Right lung (tissue), 10 donors: ENCODE results near the gene CBY1. TPM values are rescaled to one million over a fixed set of nuclear protein-coding genes. Genes with fewer than 3 reads are reported as not detected.
"Not testable (repeated sequence)": the region's sequence is repeated elsewhere in the genome, so short reads cannot be mapped to it uniquely, and the experiment has no call there.

Experiments used
- DNase-seq, 2 donors: peaks; one replicate each; pipeline ENCODE4 v3.0.0-alpha.2; 2013
- long read RNA-seq, 8 donors: transcript quantifications; one replicate each; lab custom pipeline, GENCODE V29; 2026
- polyA plus RNA-seq, 5 donors: library from polyadenylated mRNA; unstranded; fragments of 120-200 nt; gene quantifications; one replicate each; pipeline versions ENCODE4 v1.2.1 to v1.2.3, GENCODE V29; 2013; ENCODE audit warnings: inconsistent platforms in 1 of 5, low replicate concordance in 1 of 5; ENCODE audit not compliant: insufficient read length in 5 of 5, insufficient read depth in 1 of 5

Gene CBY1
- polyA plus RNA-seq, result 10 to 100 TPM; 44.9 to 59.3 (median 56.3) TPM
- long read RNA-seq, donor 1, transcript CBY1-201 (5 exons, 1,133 nt), result major isoform, 20 of 26 reads
- long read RNA-seq, donor 1, partial matches to known transcripts, result 0 of 26 reads
- long read RNA-seq, donor 1, other reads (novel, unspliced or antisense), result 0 of 26 reads
- long read RNA-seq, donor 2, transcript CBY1-201 (5 exons, 1,133 nt), result major isoform, 17 of 18 reads
- long read RNA-seq, donor 2, partial matches to known transcripts, result 0 of 18 reads
- long read RNA-seq, donor 2, other reads (novel, unspliced or antisense), result 0 of 18 reads
- long read RNA-seq, donor 3, transcript CBY1-201 (5 exons, 1,133 nt), result major isoform, 16 of 56 reads
- long read RNA-seq, donor 3, partial matches to known transcripts, result 36 of 56 reads
- long read RNA-seq, donor 3, other reads (novel, unspliced or antisense), result 0 of 56 reads
- long read RNA-seq, donor 4, transcript CBY1-201 (5 exons, 1,133 nt), result major isoform, 13 of 14 reads
- long read RNA-seq, donor 4, partial matches to known transcripts, result 0 of 14 reads
- long read RNA-seq, donor 4, other reads (novel, unspliced or antisense), result 0 of 14 reads
- long read RNA-seq, donor 5, transcript CBY1-201 (5 exons, 1,133 nt), result major isoform, 25 of 31 reads
- long read RNA-seq, donor 5, partial matches to known transcripts, result 0 of 31 reads
- long read RNA-seq, donor 5, other reads (novel, unspliced or antisense), result 0 of 31 reads
- long read RNA-seq, donor 6, transcript CBY1-201 (5 exons, 1,133 nt), result major isoform, 17 of 22 reads
- long read RNA-seq, donor 6, partial matches to known transcripts, result 0 of 22 reads
- long read RNA-seq, donor 6, other reads (novel, unspliced or antisense), result 0 of 22 reads
- long read RNA-seq, donor 7, transcript CBY1-201 (5 exons, 1,133 nt), result major isoform, 27 of 29 reads
- long read RNA-seq, donor 7, partial matches to known transcripts, result 0 of 29 reads
- long read RNA-seq, donor 7, other reads (novel, unspliced or antisense), result 0 of 29 reads
- long read RNA-seq, donor 8, transcript CBY1-201 (5 exons, 1,133 nt), result major isoform, 6 of 9 reads
- long read RNA-seq, donor 8, partial matches to known transcripts, result 0 of 9 reads
- long read RNA-seq, donor 8, other reads (novel, unspliced or antisense), result 0 of 9 reads

DNA sequence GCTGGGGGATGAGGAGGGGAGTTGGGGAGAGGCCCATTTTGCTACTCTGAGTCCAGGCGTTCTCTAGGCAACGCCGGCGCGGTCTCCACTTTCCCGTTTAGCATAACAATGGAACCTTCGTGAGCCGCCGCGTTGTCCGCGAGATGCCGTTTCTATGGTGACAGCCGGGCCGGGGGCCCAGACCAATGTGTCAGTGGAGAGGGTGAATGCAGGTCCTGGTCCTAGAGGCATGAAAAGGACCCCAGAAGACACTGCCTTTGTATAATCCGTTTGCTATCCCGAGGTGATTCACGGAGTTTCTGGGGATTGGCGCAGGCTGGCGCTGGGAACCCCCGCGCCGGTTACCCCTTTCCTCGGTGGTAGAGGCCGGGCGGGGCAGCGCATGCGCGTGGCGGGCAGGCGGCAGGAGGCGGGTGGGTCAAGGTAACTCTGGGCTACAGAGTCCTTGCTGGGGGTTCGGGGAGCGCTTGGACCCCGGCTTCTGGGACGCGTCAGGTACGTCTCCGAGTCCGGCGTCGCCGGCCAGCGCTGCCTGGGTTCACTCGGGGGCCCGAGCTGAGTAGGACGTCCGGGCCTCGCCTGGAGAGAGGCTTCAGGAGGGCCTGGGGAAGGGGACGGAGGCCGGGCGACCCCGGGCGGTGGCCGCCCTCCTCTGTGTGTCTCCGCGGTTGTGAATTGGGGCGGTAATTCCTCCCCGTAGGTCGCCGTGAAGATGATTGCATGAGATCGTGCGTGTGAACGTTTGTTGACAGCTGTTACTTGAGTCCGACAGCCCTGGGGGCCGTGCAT, at the start of gene CBY1, which contains the start of gene FAM227A:
TSS of gene CBY1 (plus strand) at position 383 of the 789 bp plus-strand sequence. CDS start 11,417 bp downstream, outside the sequence.
TSS of gene FAM227A (minus strand) at position 137 of the 789 bp plus-strand sequence. CDS start 6,224 bp downstream, outside the sequence.
- peak; percentile 94 for DNase-seq

- no peak for DNase-seq
Observed at GRCh38 chr22:38607680-38608079, 48.8 kb upstream of the CBY1 start.

DNA sequence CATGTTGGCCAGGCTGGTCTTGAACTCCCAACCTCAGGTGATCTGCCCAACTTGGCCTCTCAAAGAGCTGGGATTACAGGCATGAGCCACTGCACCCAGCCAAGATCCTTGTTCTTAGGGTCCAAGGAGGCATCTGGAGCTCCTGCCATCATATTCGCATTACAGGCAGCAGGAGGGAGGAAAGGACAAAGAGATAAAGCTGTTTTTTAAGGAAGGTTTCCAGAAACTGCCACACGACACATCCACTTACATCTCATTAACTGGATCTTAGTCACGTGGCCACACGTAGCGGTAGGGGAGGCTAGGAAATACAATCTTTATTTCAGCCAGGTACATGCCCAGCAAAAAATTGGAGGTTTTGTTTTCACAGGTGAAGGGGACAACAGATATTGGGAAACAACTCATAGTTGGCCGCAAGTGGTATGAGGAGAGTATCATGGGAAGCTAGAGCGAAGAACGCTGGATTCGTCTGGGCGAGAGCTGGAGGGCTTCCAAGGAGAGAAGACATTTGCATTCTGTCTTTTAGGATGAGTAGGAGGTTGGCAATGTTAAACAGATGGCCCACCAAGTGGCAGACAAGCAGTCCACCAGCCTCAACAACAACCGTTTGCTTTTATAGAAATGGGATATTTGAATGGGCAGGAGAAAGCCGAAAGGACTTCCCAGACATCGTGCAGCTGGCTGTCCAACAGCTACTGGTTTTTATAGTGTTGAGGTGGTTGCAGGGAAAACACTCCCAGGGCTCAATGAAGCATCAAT, 47.3 kb upstream of the CBY1 start:
- no peak for DNase-seq

GRCh38 chr22:38610234-38610633, 46.2 kb upstream of the CBY1 start:
- DNase-seq, result no peak

- DNase-seq, result no peak
Observed at GRCh38 chr22:38611559-38611958, 44.9 kb upstream of the CBY1 start.

DNA sequence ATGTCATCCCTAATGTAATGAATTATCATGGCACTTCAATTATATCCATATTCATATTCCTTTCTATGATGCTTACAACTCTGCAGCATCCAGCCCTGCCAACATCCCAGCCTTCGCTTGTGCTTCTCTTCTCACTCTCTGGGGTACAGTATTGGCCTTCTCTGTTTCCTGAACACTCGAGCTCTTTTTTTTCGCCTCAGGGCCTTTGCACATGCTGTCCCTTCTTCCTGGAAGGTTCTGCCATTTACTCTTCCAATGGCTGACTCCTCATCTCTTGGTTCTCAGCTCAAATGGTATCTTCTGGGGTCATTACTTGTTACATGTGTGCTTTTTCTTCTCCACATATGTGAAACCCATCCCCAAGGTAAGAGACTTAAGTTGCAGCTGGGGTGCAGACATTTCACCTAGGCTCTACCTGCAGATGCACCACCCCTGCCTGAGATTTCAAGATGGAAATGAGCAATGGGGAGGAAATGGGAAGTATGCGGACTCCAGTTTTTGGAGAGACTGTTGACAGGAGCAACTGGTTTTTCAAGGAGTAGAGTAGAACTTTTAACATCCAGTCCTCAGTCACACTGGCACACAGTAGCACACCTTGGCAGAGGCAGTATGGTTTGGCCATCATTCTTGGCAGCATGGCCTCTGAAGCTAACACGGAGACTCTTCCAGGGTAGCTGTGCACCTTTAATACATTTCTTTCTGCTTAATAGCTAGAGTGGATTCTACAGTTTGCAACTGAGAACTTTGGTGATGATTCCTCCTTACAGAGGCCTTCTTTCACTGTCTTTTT, 44.0 kb upstream of the CBY1 start:
- DNase-seq, result no peak

DNA sequence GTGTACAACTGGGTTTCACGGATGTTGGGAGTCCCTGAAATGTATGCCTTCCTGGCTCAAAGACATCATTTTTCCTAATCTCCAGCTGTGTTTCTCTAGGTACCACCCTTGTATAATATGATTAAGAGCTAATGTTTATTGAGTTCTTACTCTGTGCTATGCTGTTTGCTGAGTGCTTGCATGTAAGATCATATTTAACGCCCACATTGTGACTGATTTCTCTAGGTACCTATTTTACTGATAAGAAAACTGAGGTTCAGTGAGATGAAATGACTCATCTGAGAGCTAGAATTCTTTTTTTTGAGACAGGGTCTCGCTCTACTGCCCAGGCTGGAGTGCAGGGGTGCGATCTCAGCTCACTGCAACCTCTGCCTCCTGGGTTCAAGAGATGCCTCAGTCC, 42.9 kb upstream of the CBY1 start:
- no peak for DNase-seq

- DNase-seq, result no peak
Observed at GRCh38 chr22:38614332-38615063, 41.9 kb upstream of the CBY1 start.

GRCh38 chr22:38615064-38615405, 41.4 kb upstream of the CBY1 start:
- not testable (repeated sequence) for DNase-seq

- no peak for DNase-seq
Observed at GRCh38 chr22:38618258-38618657, 38.2 kb upstream of the CBY1 start.

DNA sequence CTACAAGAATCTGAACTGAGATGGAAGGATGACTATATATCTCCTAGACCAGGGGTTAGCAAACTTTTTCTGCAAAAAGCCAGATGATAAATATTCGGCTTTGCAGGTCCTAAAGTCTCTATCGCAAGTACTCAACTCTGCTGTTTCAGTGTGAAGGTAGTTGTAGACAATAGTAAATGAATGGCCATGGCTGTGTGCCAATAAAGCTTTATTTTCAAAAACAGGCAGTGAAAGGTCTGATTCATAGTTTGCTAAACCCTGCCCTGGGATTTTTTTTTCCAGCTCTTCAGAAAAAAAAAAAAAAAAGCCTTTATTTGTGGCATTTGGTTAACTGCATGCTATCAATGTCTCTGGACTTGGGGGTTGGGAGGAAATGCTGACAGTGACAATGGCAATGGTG, 37.8 kb upstream of the CBY1 start:
- DNase-seq, result no peak

DNA sequence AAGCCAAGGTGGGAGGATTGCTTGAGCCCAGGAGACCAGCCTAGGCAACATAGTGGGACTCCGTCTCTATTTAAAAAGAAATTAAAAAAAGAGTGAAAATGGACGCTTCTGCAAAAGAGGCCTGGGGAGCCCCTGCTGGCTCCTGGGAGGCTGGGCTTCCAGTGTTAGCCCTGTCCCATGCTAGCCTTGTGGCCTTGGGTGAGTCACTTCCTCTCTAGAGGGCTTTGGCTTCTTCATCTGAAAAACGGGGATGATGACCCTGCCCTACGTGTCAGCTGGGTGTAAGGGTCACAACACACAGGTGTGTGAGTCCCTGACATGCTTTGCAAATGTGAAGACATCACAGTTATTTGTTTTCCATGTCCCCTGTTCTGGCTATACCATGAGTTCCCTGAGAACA, 33.1 kb upstream of the CBY1 start:
- no peak for DNase-seq

- no peak for DNase-seq
Observed at GRCh38 chr22:38628444-38628843, 28.0 kb upstream of the CBY1 start.

DNA sequence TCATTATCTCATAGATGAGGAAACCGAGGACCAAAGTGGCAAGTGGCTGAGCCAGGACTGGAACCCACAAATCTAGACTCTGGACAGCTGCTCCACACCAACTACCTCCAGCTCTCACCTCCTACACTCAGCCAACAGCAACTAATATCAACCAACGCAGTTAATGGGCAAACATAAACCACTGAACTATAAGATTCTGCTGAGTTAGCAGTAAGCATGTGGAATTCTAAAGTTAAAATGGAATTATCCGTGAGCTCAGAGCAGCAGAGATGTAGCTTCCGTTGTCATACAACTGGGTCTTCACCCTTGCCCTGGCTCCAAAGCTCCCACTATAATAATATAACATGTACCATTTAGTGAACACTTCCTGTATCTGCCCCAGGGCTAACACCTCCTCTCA, 27.3 kb upstream of the CBY1 start:
- no peak for DNase-seq

DNA sequence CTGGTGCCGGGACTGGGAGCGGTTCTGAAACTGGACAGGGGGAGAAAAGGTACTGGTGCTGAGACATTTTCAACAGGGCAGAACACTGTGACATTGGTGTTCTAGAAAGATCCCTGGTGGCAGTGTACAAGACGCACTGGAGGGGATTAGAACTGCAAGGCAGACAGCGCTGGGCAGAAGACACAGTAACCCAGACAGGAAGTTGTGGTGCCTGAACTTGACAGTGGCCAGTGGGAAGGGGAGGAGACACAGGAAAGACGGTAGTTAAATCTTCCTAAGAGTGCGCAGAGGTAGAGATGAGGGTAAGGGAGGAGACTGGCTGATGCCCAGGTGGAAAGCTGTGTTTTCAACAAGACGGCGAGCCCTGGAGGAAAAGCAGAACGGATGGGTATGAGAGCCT, 24.7 kb upstream of the CBY1 start:
- DNase-seq, result no peak

DNA sequence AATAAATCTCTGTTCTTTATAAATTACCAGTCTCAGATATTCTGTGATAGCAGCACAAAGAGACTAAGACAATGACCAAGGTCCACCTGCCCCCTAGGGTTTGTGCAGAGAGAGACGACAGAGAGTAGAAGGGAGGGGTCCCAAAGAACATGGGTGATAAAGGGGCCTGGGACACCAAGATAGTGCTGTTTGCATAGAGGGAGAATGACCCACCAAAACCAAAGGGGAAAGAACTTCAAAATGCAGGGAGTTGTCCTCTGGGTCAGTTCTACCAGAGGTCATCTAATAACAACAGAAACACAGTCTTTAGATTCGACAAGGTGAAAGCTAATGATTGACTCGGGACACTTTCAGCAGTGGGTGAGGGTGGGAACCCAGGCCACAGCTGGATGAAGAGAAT, 23.9 kb upstream of the CBY1 start:
- no peak for DNase-seq

- DNase-seq, result no peak
Observed at GRCh38 chr22:38638216-38638615, 18.2 kb upstream of the CBY1 start.

- DNase-seq, result no peak
Observed at GRCh38 chr22:38638728-38639127, 17.7 kb upstream of the CBY1 start.

DNA sequence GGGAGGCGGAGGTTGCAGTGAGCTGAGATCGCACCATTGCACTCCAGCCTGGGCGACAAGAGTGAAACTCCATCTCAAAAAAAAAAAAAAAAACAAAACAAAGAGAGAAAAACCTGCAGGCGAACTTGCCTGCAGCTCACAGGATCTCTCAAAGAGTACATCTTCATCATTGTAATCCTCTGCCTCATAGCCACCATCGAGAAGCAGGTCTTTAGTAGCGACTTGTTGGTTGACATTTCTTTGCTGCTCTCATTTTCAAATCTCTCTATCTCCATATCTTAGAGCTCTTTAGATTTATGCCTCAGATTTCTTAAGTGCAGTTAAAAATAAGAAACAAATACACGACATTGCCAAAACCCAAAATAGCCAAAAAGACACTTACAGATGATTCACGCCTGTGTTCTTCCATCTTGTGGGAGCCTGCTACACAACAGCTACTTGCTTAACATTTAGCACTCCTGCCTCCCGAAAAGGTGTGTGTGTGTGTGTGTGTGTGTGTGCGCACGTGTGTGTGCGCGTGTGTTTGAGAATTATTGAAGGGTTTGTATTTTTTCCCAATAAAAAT, 14.9 kb upstream of the CBY1 start:
- DNase-seq, result no peak
